Pancreas (tissue), 10 donors: Measurements from ENCODE around the gene AK3. TPM values are rescaled to one million over a fixed set of nuclear protein-coding genes. Genes with fewer than 3 reads are reported as not detected.
A peak's percentile ranks its signal among the peaks of the same experiment; 100 is the strongest.

ENCODE experiments used
- ATAC-seq, 4 donors: fragments of 200-7000 bp; cut with Tn5 transposase; one replicate each; pipeline versions ENCODE4 v1.8.0 to v1.9.1; 2020; ENCODE audit warnings: mild to moderate bottlenecking in 4 of 4, moderate library complexity in 4 of 4
- DNase-seq, 6 donors: peaks; one replicate each; pipeline ENCODE4 v3.0.0-alpha.2; 2020
- FAIRE-seq: peaks from 2 replicates; lab custom pipeline; 2012; peaks lifted over from hg19 to GRCh38; lab: Jason Lieb, UNC
- H3K27ac ChIP-seq, 4 donors: fragments of 200-600 bp; sonication (generic); 1 replicate in 3 of 4; 2 replicates in 1 of 4; pipeline versions ENCODE4 v1.5.0 to v1.8.0; 2020
- H3K27me3 ChIP-seq, 4 donors: fragments of 200-600 bp; one replicate each; pipeline ENCODE4 v1.8.0; 2021
- H3K36me3 ChIP-seq, 3 donors: fragments of 200-600 bp; sonication (generic) in 1 of 3; one replicate each; pipeline versions ENCODE4 v1.5.0 to v1.8.0; 2020 to 2021
- H3K4me1 ChIP-seq, 3 donors: fragments of 200-600 bp; one replicate each; pipeline ENCODE4 v1.8.0; 2021
- H3K4me3 ChIP-seq, 4 donors: fragments of 200-600 bp; sonication (generic) in 2 of 4; one replicate each; pipeline versions ENCODE4 v1.5.0 to v1.8.0; 2020 to 2021
- H3K9me3 ChIP-seq, 4 donors: fragments of 200-600 bp; one replicate each; pipeline ENCODE4 v1.8.0; 2021
- WGBS, 2 donors: extraction: QIAGEN DNeasy Blood & Tissue Kit; methylation state at CpG; one replicate each; pipeline ENCODE4 v1.1.7; 2013; 5-methylcytosine and 5-hydroxymethylcytosine counted together
- intact Hi-C, 3 donors: fragments of 100-400 bp; cut with DNase I; formaldehyde crosslinking; loops; one replicate each; pipeline versions ENCODE4 v1.11.1 to v1.14.2; 2022
- polyA plus RNA-seq, 2 donors: library from polyadenylated mRNA; stranded (reverse); fragments of 200-250 nt; gene quantifications; one replicate each; pipeline ENCODE4 v1.2.3, GENCODE V29; 2013
- total RNA-seq, 6 donors: library from RNA; stranded (reverse); fragmentation: NEBNext Ultra II Directional in 4 of 6; extraction: Animal tissue kit (Norgen Biotek cat#: 25700) in 4 of 6; gene quantifications; one replicate each; pipeline versions ENCODE4 v1.2.1 to v1.2.4, GENCODE V29; 2021 to 2023
- TF ChIP-seq, protein P1 (sequence below), 4 donors: fragments of 200-600 bp; sonication (generic) in 3 of 4; IDR thresholded peaks; one replicate each; pipeline versions ENCODE4 v1.5.0 to v1.8.0; 2021; ENCODE audit warnings: antibody characterized with exemption in 4 of 4
- donor health status: healthy with polysubstance abuse.
- donor health status: DM: no; HTN: no; CAD: no; lungs with moderate emphysema.
- donor health status: DM: no; HTN: no; CAD: no.
- donor health status: control.
- donor health status: control.
- donor health status: Bipolar disorder and iron deficiency.
- donor health status: DM: yes; HTN: yes; CAD: no.
- donor health status: DM: no; HTN: no; CAD: no.
- donor health status: DM: no; HTN: no; CAD: no.
- donor health status: DM: yes; HTN: yes; CAD: no.

AK3 gene
- total and polyA plus RNA-seq, 8 donors: 16.2 to 34.5 (median 23.0) TPM

DNA sequence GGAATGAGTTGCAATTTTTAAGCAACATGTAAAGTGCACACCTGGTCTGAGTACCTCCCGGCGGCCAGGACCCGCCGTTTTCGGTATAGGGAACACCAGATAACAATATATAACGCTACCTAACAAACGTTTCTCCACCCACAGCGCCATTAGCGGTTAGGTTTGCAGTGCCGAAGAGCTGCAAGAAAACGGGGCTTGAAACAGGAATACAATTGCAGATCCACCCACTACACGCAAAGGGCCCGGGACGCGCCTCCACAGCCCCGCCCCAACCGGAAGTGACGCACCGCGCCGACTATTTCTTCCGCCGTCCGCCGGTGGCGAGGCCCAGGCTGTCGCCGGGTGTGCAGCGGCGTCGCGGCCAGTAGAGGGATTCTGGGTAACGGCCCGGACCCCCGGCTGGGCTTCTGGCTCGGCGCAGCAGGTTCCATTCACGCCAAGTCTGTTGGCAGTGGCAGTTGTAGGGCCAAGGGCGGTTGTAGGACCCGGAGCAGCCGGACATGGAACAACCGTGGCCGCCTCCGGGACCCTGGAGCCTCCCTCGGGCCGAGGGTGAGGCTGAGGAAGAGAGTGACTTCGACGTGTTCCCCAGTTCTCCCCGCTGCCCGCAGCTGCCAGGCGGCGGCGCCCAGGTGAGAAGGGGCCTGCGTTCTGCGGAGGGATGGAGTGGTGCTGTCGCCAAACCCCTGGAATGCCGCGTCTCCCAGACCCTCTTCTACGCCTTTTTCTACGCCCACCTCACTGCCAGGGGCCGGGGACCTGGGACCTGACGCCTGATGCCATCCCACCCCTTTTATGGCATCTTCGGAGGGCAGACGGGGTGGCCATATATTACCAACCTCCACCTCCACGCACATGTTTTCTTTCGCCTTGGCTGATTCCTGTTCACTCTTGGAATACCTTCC lies 61.5 kb downstream of the AK3 start, which contains the start of gene CDC37L1:
CDC37L1 (plus strand) TSS at position 302 of the 905 bp plus-strand sequence; CDS start at position 501, 199 bp downstream.
- peak; percentile 79 for FAIRE-seq
- WGBS, 2 donors: 0% methylated on average over 58 to 66 of the region's 66 CpGs

DNA sequence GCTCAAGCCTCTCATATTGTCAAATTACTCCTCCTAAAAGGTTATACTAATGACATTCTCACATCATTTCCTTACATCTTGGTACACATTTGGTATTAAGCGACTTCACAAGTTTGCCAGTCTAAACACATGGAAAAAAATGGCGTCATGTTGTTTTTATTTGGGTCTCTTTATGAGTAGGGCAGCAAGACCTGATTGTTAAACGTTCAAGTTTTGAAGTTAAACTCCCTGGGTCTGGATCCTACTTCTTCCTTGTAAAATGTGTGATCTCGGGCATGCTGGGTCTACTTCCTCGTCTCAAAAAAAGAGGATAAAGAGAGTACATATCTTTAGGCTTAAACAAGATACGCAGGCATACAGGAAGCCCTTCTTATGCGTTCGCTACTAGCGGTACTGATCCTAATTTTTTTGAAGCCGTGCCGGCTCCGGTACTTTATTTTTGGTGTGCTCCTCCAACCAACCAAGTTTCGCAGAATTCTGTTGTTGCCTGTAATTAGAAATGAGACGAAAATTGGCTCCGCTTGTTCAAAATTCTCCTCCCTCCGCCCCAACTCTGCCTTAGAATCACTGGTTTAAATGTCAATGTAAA lies 62.2 kb downstream of the AK3 start:
- peak overlapping the region; percentile 91 to 99 (median 96) for H3K27ac ChIP-seq
- intact Hi-C loops: no loop called here
- FAIRE-seq: peak; percentile 26
- DNase-seq: peak in 1 of 6 donors; percentile 38
- peaks cover 12 to 16% (median 12%) of the 10 kb centered on the region in 3 donors for H3K4me1 ChIP-seq
- 0% methylated on average over 16 of the region's 16 CpGs for WGBS, 2 donors
- H3K27me3 ChIP-seq: no peaks in the 10 kb centered on the region
- ATAC-seq: peak; percentile 15 to 36 (median 20)
- H3K9me3 ChIP-seq: no peaks in the 10 kb centered on the region
- no peaks in the 10 kb centered on the region for H3K36me3 ChIP-seq
- TF ChIP-seq, protein P1, sequence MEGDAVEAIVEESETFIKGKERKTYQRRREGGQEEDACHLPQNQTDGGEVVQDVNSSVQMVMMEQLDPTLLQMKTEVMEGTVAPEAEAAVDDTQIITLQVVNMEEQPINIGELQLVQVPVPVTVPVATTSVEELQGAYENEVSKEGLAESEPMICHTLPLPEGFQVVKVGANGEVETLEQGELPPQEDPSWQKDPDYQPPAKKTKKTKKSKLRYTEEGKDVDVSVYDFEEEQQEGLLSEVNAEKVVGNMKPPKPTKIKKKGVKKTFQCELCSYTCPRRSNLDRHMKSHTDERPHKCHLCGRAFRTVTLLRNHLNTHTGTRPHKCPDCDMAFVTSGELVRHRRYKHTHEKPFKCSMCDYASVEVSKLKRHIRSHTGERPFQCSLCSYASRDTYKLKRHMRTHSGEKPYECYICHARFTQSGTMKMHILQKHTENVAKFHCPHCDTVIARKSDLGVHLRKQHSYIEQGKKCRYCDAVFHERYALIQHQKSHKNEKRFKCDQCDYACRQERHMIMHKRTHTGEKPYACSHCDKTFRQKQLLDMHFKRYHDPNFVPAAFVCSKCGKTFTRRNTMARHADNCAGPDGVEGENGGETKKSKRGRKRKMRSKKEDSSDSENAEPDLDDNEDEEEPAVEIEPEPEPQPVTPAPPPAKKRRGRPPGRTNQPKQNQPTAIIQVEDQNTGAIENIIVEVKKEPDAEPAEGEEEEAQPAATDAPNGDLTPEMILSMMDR (IDR thresholded peaks at IDR 0.05): no peak
- peak overlapping the region; percentile 38 to 81 (median 72) for H3K4me3 ChIP-seq

More for the DNA sequence above, 61.5 kb downstream of the AK3 start, which contains the start of gene CDC37L1:
- ATAC-seq (peak; percentile 91 to 98 (median 96)), DNase-seq (peak; percentile 97 to 99 (median 98))
- Histone ChIP-seq H3K27me3 (no peaks in the 10 kb centered on the region), H3K4me1 (peaks cover 12 to 16% (median 12%) of the 10 kb centered on the region in 3 donors), H3K36me3 (no peaks in the 10 kb centered on the region), H3K9me3 (no peaks in the 10 kb centered on the region), H3K27ac (peak within 1 kb of the TSS; percentile 91 to 99 (median 96)), H3K4me3 (peak within 1 kb of the TSS; percentile 38 to 81 (median 72))
- TF ChIP-seq, protein P1 (IDR thresholded peaks at IDR 0.05): peak; percentile 43 to 76 (median 62)
- intact Hi-C loops: no loop called here

DNA sequence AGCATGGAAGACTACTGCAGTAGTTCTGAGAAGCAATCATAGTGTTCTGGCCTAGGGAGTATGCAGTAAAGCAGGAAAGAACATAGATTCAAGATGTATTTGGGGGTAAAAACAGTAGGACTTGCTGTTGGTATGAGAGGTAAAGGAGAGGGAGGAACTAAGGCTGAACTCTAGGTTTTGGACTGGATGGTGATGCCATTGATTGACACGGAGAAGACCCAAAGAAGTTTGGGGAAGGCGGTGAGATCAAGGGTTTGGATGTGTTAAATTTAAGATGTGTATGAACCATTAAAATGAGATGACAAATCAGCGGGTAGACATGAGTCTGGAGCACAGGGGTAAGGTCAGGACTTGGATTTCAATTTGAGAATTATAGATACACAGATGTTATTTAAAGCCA lies 63.6 kb downstream of the AK3 start:
- H3K27ac ChIP-seq: peak overlapping the region; percentile 6 to 99 (median 63)
- intact Hi-C loops: no loop called here
- TF ChIP-seq, protein P1 (IDR thresholded peaks at IDR 0.05): no peak
- FAIRE-seq: no peak
- DNase-seq: no peak
- H3K27me3 ChIP-seq: no peaks in the 10 kb centered on the region
- peaks cover 12 to 16% (median 12%) of the 10 kb centered on the region in 3 donors for H3K4me1 ChIP-seq
- ATAC-seq: no peak
- WGBS, 2 donors: 51 to 87% methylated on average over 3 of the region's 3 CpGs
- H3K9me3 ChIP-seq: no peaks in the 10 kb centered on the region
- H3K36me3 ChIP-seq: no peaks in the 10 kb centered on the region
- no peak overlapping the region for H3K4me3 ChIP-seq

DNA sequence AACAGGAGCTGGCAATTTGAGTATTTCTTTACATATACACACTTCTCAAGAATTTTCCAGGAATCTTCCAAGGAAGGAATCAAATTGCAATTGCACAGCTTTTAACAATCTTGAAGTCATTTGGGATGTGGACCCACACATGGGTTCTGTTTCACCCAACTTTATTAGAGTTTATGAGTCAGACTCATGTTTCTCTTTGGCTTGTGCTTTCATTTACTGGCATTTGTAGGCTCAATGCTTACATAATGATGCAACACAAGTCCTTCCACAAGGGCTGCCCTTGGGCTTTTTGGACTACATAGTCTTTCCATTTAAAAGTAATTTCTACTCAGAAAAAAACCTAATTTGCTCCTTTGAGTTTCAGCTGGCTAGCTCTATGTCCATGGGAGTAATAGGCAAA lies 66.2 kb downstream of the AK3 start:
- peaks cover 6 to 8% (median 8%) of the 10 kb centered on the region in 3 donors for H3K4me1 ChIP-seq
- DNase-seq (no peak), ATAC-seq (peak in 1 of 4 donors; percentile 1), FAIRE-seq (no peak)
- H3K36me3 ChIP-seq: no peaks in the 10 kb centered on the region
- H3K27ac ChIP-seq: peak overlapping the region in 2 of 4 donors; percentile 4 to 52
- H3K4me3 ChIP-seq: no peak overlapping the region
- intact Hi-C loops: no loop called here
- no peaks in the 10 kb centered on the region for H3K27me3 ChIP-seq
- TF ChIP-seq, protein P1 (IDR thresholded peaks at IDR 0.05): no peak
- H3K9me3 ChIP-seq: no peaks in the 10 kb centered on the region
